Endothelial cell of coronary artery (primary cell): ENCODE data around the gene FCGBP. TPM values are rescaled to one million over a fixed set of nuclear protein-coding genes. Genes with fewer than 3 reads are reported as not detected.

Experiments
- total RNA-seq: library from RNA; depleted of rRNA; stranded (reverse); fragments of >200 nt; gene quantifications from 2 replicates; pipeline ENCODE4 v1.2.3, GENCODE V29; 2014

FCGBP gene
- under 0.01 and 0.19 TPM in 2 replicates for total RNA-seq

GRCh38 chr19:39934584-39935363 lies at the start of gene FCGBP:
TSS of gene FCGBP (minus strand) at chr19:39934634.

GRCh38 chr19:39970675-39971379 lies 36.4 kb upstream of the FCGBP start, which contains the start of gene PSMC4:
TSS of gene PSMC4 (plus strand) at chr19:39971165. CDS start at chr19:39971203, 38 bp downstream.

Other genes starting within 250 kb of the FCGBP start
- gene LGALS14, start 230.2 kb downstream of the FCGBP start, total RNA-seq = not detected in 2 replicates
- not detected in 2 replicates for gene CLC, start 196.6 kb downstream of the FCGBP start, total RNA-seq
- not detected in 2 replicates for gene LEUTX, start 155.8 kb downstream of the FCGBP start, total RNA-seq
- 11.1 and 15.0 TPM in 2 replicates for gene DYRK1B, start 100.5 kb downstream of the FCGBP start, total RNA-seq
- gene FBL, start 88.3 kb downstream of the FCGBP start, total RNA-seq = 256 and 309 TPM in 2 replicates
- gene PSMC4, start 36.5 kb upstream of the FCGBP start, total RNA-seq = 95.3 and 116 TPM in 2 replicates
- gene ZNF546, start 62.4 kb upstream of the FCGBP start, total RNA-seq = 3.2 and 4.1 TPM in 2 replicates
- gene ZNF780B, start 121.6 kb upstream of the FCGBP start, total RNA-seq = 9.1 and 14.6 TPM in 2 replicates
- gene ZNF780A, start 156.3 kb upstream of the FCGBP start, total RNA-seq = 9.6 and 10.9 TPM in 2 replicates